ENCODE results near the gene RETREG2. TPM values are rescaled to one million over a fixed set of nuclear protein-coding genes. Genes with fewer than 3 reads are reported as not detected.

RETREG2 gene
- total and polyA plus RNA-seq, 2 donors from 2014 or later: 106 to 112 TPM

- no peak overlapping the region for H3K9ac ChIP-seq (ENCODE audit: low read length in 3 of 3)
- no peaks in the 10 kb centered on the region for H3K9me3 ChIP-seq (ENCODE audit: control insufficient read depth in 2 of 3, insufficient read depth in 1 of 3, low read length in 3 of 3)
- intact Hi-C loops (cut with DNase I): no loop called here
- H3K27ac ChIP-seq (ENCODE audit: low read depth in 2 of 2, low read length in 2 of 2): no peak overlapping the region
- no peak overlapping the region for H3K4me3 ChIP-seq (ENCODE audit: low read length in 3 of 3)
- no peaks in the 10 kb centered on the region for H3K27me3 ChIP-seq (ENCODE audit: control insufficient read depth, insufficient read depth, low read length)
- FAIRE-seq (no peak), DNase-seq (no peak)
- H3K36me3 ChIP-seq (ENCODE audit: control insufficient read depth in 2 of 3, insufficient read depth in 3 of 3, low read length in 3 of 3): peaks cover 2 to 32% (median 20%) of the 10 kb centered on the region in 3 donors
- H3K4me1 ChIP-seq (ENCODE audit: control insufficient read depth in 2 of 3, insufficient read depth in 2 of 3, low read depth in 1 of 3, low read length in 3 of 3): peaks cover 8 to 14% (median 9%) of the 10 kb centered on the region in 3 donors
- TF ChIP-seq CTCF (IDR thresholded peaks at IDR 0.05; ENCODE audit: borderline replicate concordance, extremely low read depth, insufficient read depth): no peak
Observed at GRCh38 chr2:219210196-219210885, 32.3 kb downstream of the RETREG2 start.

GRCh38 chr2:219210886-219211362 is 32.8 kb downstream of the RETREG2 start:
- no peaks in the 10 kb centered on the region for H3K27me3 ChIP-seq (ENCODE audit: control insufficient read depth, insufficient read depth, low read length)
- no peak for TF ChIP-seq CTCF (IDR thresholded peaks at IDR 0.05; ENCODE audit: borderline replicate concordance, extremely low read depth, insufficient read depth)
- no peak for DNase-seq
- H3K36me3 ChIP-seq (ENCODE audit: control insufficient read depth in 2 of 3, insufficient read depth in 3 of 3, low read length in 3 of 3): peaks cover 2 to 32% (median 20%) of the 10 kb centered on the region in 3 donors
- H3K4me1 ChIP-seq (ENCODE audit: control insufficient read depth in 2 of 3, insufficient read depth in 2 of 3, low read depth in 1 of 3, low read length in 3 of 3): peaks cover 8 to 13% (median 9%) of the 10 kb centered on the region in 3 donors
- H3K4me3 ChIP-seq (ENCODE audit: low read length in 3 of 3): no peak overlapping the region
- no peaks in the 10 kb centered on the region for H3K9me3 ChIP-seq (ENCODE audit: control insufficient read depth in 2 of 3, insufficient read depth in 1 of 3, low read length in 3 of 3)
- H3K9ac ChIP-seq (ENCODE audit: low read length in 3 of 3): no peak overlapping the region
- H3K27ac ChIP-seq (ENCODE audit: low read depth in 2 of 2, low read length in 2 of 2): no peak overlapping the region
- no peak for FAIRE-seq
- intact Hi-C loops (cut with DNase I): no loop called here

- TF ChIP-seq CTCF (IDR thresholded peaks at IDR 0.05; ENCODE audit: borderline replicate concordance, extremely low read depth, insufficient read depth): no peak
- H3K9me3 ChIP-seq (ENCODE audit: control insufficient read depth in 2 of 3, insufficient read depth in 1 of 3, low read length in 3 of 3): no peaks in the 10 kb centered on the region
- intact Hi-C loops (cut with DNase I): no loop called here
- H3K4me3 ChIP-seq (ENCODE audit: low read length in 3 of 3): no peak overlapping the region
- no peaks in the 10 kb centered on the region for H3K27me3 ChIP-seq (ENCODE audit: control insufficient read depth, insufficient read depth, low read length)
- no peak for FAIRE-seq
- peaks cover 2 to 37% (median 20%) of the 10 kb centered on the region in 3 donors for H3K36me3 ChIP-seq (ENCODE audit: control insufficient read depth in 2 of 3, insufficient read depth in 3 of 3, low read length in 3 of 3)
- no peak overlapping the region for H3K27ac ChIP-seq (ENCODE audit: low read depth in 2 of 2, low read length in 2 of 2)
- no peak for DNase-seq
- peaks cover 0 to 4% (median 2%) of the 10 kb centered on the region in 3 donors for H3K4me1 ChIP-seq (ENCODE audit: control insufficient read depth in 2 of 3, insufficient read depth in 2 of 3, low read depth in 1 of 3, low read length in 3 of 3)
- H3K9ac ChIP-seq (ENCODE audit: low read length in 3 of 3): no peak overlapping the region
Observed at GRCh38 chr2:219213026-219213415, 34.9 kb downstream of the RETREG2 start.

Measured in kidney (tissue), 14 donors.